ENCODE results near the gene ITGB5. TPM values are rescaled to one million over a fixed set of nuclear protein-coding genes. Genes with fewer than 3 reads are reported as not detected.
A peak's percentile ranks its signal among the peaks of the same experiment; 100 is the strongest.

The ITGB5 gene
- total RNA-seq, 1 experiment from 2014 or later = 132 TPM

GRCh38 chr3:124771083-124771445 lies 116.1 kb downstream of the ITGB5 start:
- CTCF ChIA-PET = interaction anchor here (0.5 to 0.8 kb wide), 2 partner anchors 124 to 130 kb away, joined by 3 to 12 read pairs; no protein-coding TSS in a partner anchor
- Histone ChIP-seq H3K4me3 (ENCODE audit: low read depth, low read length) (no peak overlapping the region), H3K4me1 (peaks cover 11% of the 10 kb centered on the region), H3K27me3 (replicated peaks; ENCODE audit: control insufficient read depth, insufficient read depth, low read length) (no peaks in the 10 kb centered on the region), H3K9me3 (no peaks in the 10 kb centered on the region), H3K36me3 (ENCODE audit: control insufficient read depth, insufficient read depth, low read length) (peaks cover 3% of the 10 kb centered on the region; the same call in 1 of the 2 replicates)
- no peak overlapping the region for H3K27ac Mint-ChIP-seq (ENCODE audit: unreplicated experiment)
- no peaks in the 10 kb centered on the region for H3K9me3 Mint-ChIP-seq (ENCODE audit: unreplicated experiment)
- POLR2A ChIA-PET = no interaction called here
- DNase-seq = no peak
- no peak overlapping the region for H3K4me3 Mint-ChIP-seq (ENCODE audit: unreplicated experiment)
- peaks cover 30% of the 10 kb centered on the region for H3K36me3 Mint-ChIP-seq (ENCODE audit: insufficient read depth, unreplicated experiment)
- intact Hi-C loops (cut with micrococcal nuclease; ENCODE audit: unreplicated experiment) = no loop called here
- no TSS peak for BruUV-seq (replicated peaks)
- TF ChIP-seq CTCF (IDR thresholded peaks at IDR 0.05; ENCODE audit: insufficient read depth in 1 of 2, low read depth in 1 of 2, low read length in 1 of 2, severe bottlenecking in 1 of 2, unreplicated experiment in 1 of 2) = no peak
- H3K27me3 Mint-ChIP-seq (ENCODE audit: insufficient read depth, unreplicated experiment) = no peaks in the 10 kb centered on the region
- H3K4me1 Mint-ChIP-seq (ENCODE audit: low read depth, unreplicated experiment) = peaks cover 15% of the 10 kb centered on the region

- H3K36me3 Mint-ChIP-seq (ENCODE audit: insufficient read depth, unreplicated experiment) = peaks cover 30% of the 10 kb centered on the region
- no peaks in the 10 kb centered on the region for H3K27me3 Mint-ChIP-seq (ENCODE audit: insufficient read depth, unreplicated experiment)
- H3K4me1 Mint-ChIP-seq (ENCODE audit: low read depth, unreplicated experiment) = peaks cover 15% of the 10 kb centered on the region
- intact Hi-C loops (cut with micrococcal nuclease; ENCODE audit: unreplicated experiment) = no loop called here
- TF ChIP-seq CTCF (IDR thresholded peaks at IDR 0.05; ENCODE audit: insufficient read depth in 1 of 2, low read depth in 1 of 2, low read length in 1 of 2, severe bottlenecking in 1 of 2, unreplicated experiment in 1 of 2) = no peak
- H3K4me3 Mint-ChIP-seq (ENCODE audit: unreplicated experiment) = no peak overlapping the region
- H3K9me3 ChIP-seq = no peaks in the 10 kb centered on the region
- no peaks in the 10 kb centered on the region for H3K9me3 Mint-ChIP-seq (ENCODE audit: unreplicated experiment)
- no TSS peak for BruUV-seq (replicated peaks)
- POLR2A ChIA-PET = no interaction called here
- H3K4me1 ChIP-seq = peaks cover 11% of the 10 kb centered on the region
- no peak overlapping the region for H3K4me3 ChIP-seq (ENCODE audit: low read depth, low read length)
- DNase-seq = no peak
- H3K36me3 ChIP-seq (ENCODE audit: control insufficient read depth, insufficient read depth, low read length) = peaks cover 3% of the 10 kb centered on the region; the same call in 1 of the 2 replicates
- H3K27me3 ChIP-seq (replicated peaks; ENCODE audit: control insufficient read depth, insufficient read depth, low read length) = no peaks in the 10 kb centered on the region
- H3K27ac Mint-ChIP-seq (ENCODE audit: unreplicated experiment) = no peak overlapping the region
- CTCF ChIA-PET = interaction anchor here (0.5 to 0.8 kb wide), 2 partner anchors 124 to 131 kb away, joined by 3 to 12 read pairs; no protein-coding TSS in a partner anchor
These were observed 116.7 kb downstream of the ITGB5 start for GRCh38 chr3:124770336-124771082.

- Histone ChIP-seq H3K36me3 (ENCODE audit: control insufficient read depth, insufficient read depth, low read length) (peaks cover 4% of the 10 kb centered on the region), H3K9me3 (no peaks in the 10 kb centered on the region), H3K27me3 (replicated peaks; ENCODE audit: control insufficient read depth, insufficient read depth, low read length) (no peaks in the 10 kb centered on the region), H3K4me3 (ENCODE audit: low read depth, low read length) (no peak overlapping the region), H3K4me1 (peaks cover 4% of the 10 kb centered on the region)
- intact Hi-C loops (cut with micrococcal nuclease; ENCODE audit: unreplicated experiment) = no loop called here
- no peak for DNase-seq
- no TSS peak for BruUV-seq (replicated peaks)
- no peaks in the 10 kb centered on the region for H3K27me3 Mint-ChIP-seq (ENCODE audit: insufficient read depth, unreplicated experiment)
- no peak overlapping the region for H3K4me3 Mint-ChIP-seq (ENCODE audit: unreplicated experiment)
- no peak for TF ChIP-seq CTCF (IDR thresholded peaks at IDR 0.05; ENCODE audit: insufficient read depth in 1 of 2, low read depth in 1 of 2, low read length in 1 of 2, severe bottlenecking in 1 of 2, unreplicated experiment in 1 of 2)
- POLR2A ChIA-PET = no interaction called here
- CTCF ChIA-PET = no interaction called here
- H3K27ac Mint-ChIP-seq (ENCODE audit: unreplicated experiment) = peak overlapping the region; percentile 2
- H3K9me3 Mint-ChIP-seq (ENCODE audit: unreplicated experiment) = no peaks in the 10 kb centered on the region
- peaks cover 5% of the 10 kb centered on the region for H3K4me1 Mint-ChIP-seq (ENCODE audit: low read depth, unreplicated experiment)
- peaks cover 24% of the 10 kb centered on the region for H3K36me3 Mint-ChIP-seq (ENCODE audit: insufficient read depth, unreplicated experiment)
These were observed 117.7 kb downstream of the ITGB5 start for GRCh38 chr3:124769462-124769861.

Data from Caco-2 (cell line).